WERI-Rb-1 (cell line): ENCODE measurements around the gene DEK.

Source experiments
- DNase-seq: peaks from one replicate; pipeline ENCODE4 v3.0.0-alpha.2; 2020
- H3K27ac ChIP-seq: fragments of 250-450 bp; sonication (Bioruptor Pico); 2 replicates; pipeline ENCODE4 v1.5.1; 2020; ENCODE audit warnings: mild to moderate bottlenecking, moderate library complexity
- H3K27me3 ChIP-seq: fragments of 250-450 bp; sonication (Bioruptor Pico); 2 replicates; pipeline ENCODE4 v1.5.1; 2021; ENCODE audit warnings: mild to moderate bottlenecking, low read depth, moderate library complexity; ENCODE audit not compliant: insufficient read depth, severe bottlenecking
- H3K36me3 ChIP-seq: fragments of 250-450 bp; sonication (Bioruptor Pico); 2 replicates; pipeline ENCODE4 v1.5.1; 2020; ENCODE audit warnings: mild to moderate bottlenecking, moderate library complexity
- H3K4me3 ChIP-seq: 2 replicates; pipeline ENCODE4 v1.5.1; 2011; ENCODE audit warnings: low read depth, mild to moderate bottlenecking, control low read depth, low read length
- H3K9me3 ChIP-seq: fragments of 250-450 bp; sonication (Bioruptor Pico); 2 replicates; pipeline ENCODE4 v1.5.1; 2021; ENCODE audit warnings: mild to moderate bottlenecking, moderate library complexity; ENCODE audit not compliant: severe bottlenecking
- TF ChIP-seq, protein P1 (sequence below): IDR thresholded peaks from 2 replicates; pipeline ENCODE4 v1.5.1; 2011; ENCODE audit warnings: low read depth, mild to moderate bottlenecking, control low read depth, inconsistent platforms, low read length

The DEK gene

DNA sequence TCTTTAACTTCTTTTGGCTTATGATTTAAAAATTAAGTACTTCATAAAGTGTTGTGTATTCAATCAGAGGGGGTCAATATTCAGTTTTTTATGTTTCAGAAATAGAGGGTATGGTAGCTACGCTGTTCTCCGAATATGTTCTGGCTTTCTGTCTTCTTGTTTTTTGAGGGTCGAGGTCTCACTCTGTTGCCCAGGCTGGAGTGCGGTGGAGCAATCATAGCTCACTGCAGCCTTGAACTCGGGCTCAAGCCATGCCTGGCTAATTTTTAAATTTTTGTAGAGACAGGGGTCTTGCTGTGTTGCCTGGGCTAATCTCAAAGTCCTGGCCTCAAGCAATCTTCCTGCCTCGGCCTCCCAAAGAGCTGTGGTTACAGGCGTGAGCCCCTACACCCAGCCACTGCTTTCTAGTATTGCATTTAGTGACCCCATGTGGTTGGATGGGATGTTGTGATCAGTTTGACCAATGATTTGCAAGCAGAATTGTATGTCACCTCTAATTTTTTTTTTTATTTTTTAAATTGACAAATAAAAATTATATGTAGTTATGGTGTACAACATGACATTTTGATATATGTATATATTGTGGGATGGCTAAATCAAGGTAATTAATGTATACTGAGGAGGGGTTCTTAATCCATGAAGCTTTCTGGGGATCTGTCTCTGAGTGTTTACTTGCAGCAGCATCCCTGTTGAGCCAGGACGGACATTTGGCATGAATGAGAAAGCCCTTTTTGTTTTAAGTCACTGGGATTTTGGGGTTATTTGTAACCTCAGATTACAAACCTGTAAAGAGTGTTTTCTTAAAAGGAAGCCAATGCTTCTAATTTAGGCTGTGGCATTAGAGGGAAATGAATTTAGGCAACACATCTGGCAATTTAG, 38.5 kb upstream of the DEK start:
- Histone ChIP-seq H3K27ac (no peak overlapping the region), H3K4me3 (no peak overlapping the region), H3K9me3 (no peaks in the 10 kb centered on the region), H3K27me3 (no peaks in the 10 kb centered on the region), H3K36me3 (no peaks in the 10 kb centered on the region)
- TF ChIP-seq, protein P1, sequence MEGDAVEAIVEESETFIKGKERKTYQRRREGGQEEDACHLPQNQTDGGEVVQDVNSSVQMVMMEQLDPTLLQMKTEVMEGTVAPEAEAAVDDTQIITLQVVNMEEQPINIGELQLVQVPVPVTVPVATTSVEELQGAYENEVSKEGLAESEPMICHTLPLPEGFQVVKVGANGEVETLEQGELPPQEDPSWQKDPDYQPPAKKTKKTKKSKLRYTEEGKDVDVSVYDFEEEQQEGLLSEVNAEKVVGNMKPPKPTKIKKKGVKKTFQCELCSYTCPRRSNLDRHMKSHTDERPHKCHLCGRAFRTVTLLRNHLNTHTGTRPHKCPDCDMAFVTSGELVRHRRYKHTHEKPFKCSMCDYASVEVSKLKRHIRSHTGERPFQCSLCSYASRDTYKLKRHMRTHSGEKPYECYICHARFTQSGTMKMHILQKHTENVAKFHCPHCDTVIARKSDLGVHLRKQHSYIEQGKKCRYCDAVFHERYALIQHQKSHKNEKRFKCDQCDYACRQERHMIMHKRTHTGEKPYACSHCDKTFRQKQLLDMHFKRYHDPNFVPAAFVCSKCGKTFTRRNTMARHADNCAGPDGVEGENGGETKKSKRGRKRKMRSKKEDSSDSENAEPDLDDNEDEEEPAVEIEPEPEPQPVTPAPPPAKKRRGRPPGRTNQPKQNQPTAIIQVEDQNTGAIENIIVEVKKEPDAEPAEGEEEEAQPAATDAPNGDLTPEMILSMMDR, result peak; percentile 60
- peak; percentile 74 for DNase-seq

DNA sequence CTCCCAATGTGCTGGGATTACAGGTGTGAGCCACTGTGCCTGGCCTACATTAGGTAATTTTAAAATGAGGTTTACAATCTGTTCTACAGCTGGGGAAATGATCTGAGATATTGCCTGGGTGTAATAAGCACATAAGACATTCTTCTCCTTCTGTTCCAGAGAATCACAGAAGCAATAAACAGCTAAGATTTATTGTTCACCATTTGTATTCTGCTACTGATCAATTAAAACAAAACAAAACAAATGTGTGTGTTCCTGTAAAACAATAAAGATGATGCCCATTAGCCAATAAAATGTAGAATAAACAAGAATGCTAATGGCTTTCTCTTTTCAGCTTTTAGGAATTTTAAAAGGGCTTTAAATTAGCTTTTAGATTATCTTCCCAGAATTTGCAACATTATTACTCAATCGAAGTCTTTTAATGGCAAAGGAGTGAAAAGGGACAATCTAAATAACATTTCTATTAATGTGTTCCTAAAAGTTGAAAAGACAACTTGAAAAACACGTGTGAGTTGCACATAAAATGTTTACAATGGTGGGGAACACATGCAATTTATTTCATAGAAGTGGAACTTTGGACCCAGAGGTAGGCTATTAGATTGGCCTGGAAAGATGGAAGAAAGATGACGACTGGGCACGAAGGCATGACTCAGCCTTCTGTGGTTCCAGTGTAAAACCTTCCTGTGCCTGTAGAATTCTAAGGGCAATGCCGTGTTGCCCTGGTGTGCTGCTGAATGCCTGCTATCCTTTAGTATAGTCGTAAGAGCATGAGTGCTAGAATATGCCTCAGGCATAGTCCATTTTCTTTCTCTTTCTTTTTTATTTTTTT, 29.0 kb upstream of the DEK start:
- TF ChIP-seq, protein P1, result no peak
- no peaks in the 10 kb centered on the region for H3K36me3 ChIP-seq
- no peak overlapping the region for H3K27ac ChIP-seq
- no peaks in the 10 kb centered on the region for H3K27me3 ChIP-seq
- no peak overlapping the region for H3K4me3 ChIP-seq
- H3K9me3 ChIP-seq, result no peaks in the 10 kb centered on the region
- no peak for DNase-seq

DNA sequence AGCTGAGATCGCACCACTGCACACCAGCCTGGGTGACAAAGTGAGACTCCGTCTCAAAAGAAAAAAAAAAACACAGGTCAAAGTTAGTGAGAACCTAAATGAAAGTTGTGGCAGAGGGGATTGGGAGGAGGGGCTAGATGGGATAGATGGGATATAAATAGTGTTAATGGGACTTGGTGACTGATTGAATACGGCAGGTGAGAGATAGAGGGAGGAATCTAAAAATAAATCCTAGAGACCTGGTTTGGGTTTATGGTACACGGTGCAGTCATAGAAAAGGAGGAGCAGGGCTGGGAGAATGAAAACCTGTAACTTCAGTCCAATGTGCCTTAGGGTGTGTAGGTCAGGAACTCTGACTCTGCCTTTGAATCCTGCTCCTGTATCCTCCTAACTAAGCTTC, 25.0 kb upstream of the DEK start:
- H3K4me3 ChIP-seq, result no peak overlapping the region
- H3K36me3 ChIP-seq, result no peaks in the 10 kb centered on the region
- H3K27me3 ChIP-seq, result no peaks in the 10 kb centered on the region
- TF ChIP-seq, protein P1, result no peak
- no peaks in the 10 kb centered on the region for H3K9me3 ChIP-seq
- DNase-seq, result no peak
- no peak overlapping the region for H3K27ac ChIP-seq

DNA sequence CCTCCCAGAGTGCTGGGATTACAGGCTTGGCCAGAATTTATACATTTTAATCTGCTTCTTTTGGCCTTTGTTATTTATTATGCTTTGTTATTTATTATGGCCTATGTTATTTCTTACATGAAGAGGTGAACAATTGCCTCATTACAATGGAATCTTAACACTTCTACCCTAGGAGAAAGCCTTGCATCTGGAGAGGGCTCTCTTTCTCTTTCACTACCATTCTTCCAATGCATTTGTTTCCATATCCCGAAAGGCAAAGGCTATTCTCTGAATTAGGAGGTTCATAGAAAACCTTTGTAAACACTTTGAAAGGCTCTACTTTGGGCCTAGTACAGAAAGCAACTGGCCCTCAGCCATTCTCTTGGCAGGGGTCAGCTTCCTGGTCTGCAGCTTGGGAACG, 19.9 kb upstream of the DEK start:
- Histone ChIP-seq H3K4me3 (no peak overlapping the region), H3K9me3 (no peaks in the 10 kb centered on the region), H3K27ac (no peak overlapping the region), H3K27me3 (no peaks in the 10 kb centered on the region), H3K36me3 (no peaks in the 10 kb centered on the region)
- DNase-seq, result no peak
- TF ChIP-seq, protein P1, result no peak

DNA sequence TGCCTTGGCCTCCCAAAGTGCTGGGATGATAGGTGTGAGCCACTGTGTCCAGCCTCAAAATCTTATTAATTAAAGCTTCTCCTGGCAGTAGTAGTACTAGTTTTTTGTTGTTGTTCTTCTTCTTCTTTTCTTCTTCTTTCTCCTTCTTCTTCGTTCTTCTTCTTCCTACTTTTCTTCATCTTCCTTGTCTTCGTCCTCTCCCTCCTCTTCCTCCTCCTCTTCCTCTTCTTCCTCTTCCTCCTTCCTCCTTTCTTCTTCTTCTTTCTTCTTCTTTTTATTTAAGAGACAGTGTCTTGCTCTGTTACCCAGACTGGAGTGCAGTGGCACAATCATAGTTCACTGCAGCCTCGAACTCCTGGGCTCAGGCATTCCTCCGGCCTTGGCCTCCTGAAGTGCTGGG, 17.2 kb upstream of the DEK start:
- Histone ChIP-seq H3K27ac (no peak overlapping the region), H3K4me3 (no peak overlapping the region), H3K27me3 (no peaks in the 10 kb centered on the region), H3K9me3 (no peaks in the 10 kb centered on the region), H3K36me3 (no peaks in the 10 kb centered on the region)
- TF ChIP-seq, protein P1, result no peak
- DNase-seq, result no peak
